ENCODE data around the gene URI1. TPM values are rescaled to one million over a fixed set of nuclear protein-coding genes. Genes with fewer than 3 reads are reported as not detected.

Gene URI1
- total and polyA plus RNA-seq, 2 of the 8 experiments (the other 6 are each of a cell fraction or from before 2014, with no cell fraction given), result 27.7 to 64.3 TPM

DNA sequence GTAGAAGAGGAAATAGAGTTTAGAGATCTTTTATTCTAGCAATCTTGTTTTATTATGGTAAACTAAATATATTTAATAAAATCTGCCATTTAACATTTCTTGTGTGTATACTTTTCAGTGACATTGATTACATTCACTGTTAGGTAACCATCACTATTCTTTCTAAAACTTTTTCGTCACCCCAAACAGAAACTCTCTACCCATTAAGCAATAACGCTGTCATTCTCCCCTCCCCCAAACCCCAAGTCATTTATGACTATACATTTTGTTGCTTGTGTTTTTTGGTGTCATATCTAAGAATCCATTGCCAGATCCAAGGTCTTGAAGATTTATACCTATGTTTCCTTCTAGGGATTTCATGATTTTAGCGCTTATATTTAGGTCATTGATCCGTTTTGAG, 10.6 kb downstream of the URI1 start:
- Histone ChIP-seq H4K8ac (ENCODE audit: extremely low read depth, insufficient read depth, low read length) (no peak overlapping the region), H3K36me3 (ENCODE audit: control insufficient read depth in 2 of 4, insufficient read depth in 4 of 4, low read length in 3 of 4) (peaks cover 0 to 6% (median 1%) of the 10 kb centered on the region in 4 experiments; a peak in 2 of 8 replicates), H2BK120ac (replicated peaks; ENCODE audit: low read depth, low read length) (no peak overlapping the region), H3K4me3 (ENCODE audit: extremely low read depth in 1 of 4, insufficient read depth in 2 of 4, low read depth in 3 of 4, low read length in 4 of 4) (no peak overlapping the region), H3K23me2 (ENCODE audit: low read depth, low read length) (no peaks in the 10 kb centered on the region), H3K23ac (ENCODE audit: insufficient read length) (no peak overlapping the region), H2AK5ac (ENCODE audit: low read depth, low read length) (no peak overlapping the region), H3K9me3 (ENCODE audit: insufficient read depth in 2 of 2, low read depth in 1 of 2, low read length in 1 of 2) (peaks cover 0 to 12% of the 10 kb centered on the region in 2 experiments; a peak in 2 of 4 replicates), H2BK20ac (ENCODE audit: low read length) (no peak overlapping the region), H3K18ac (ENCODE audit: extremely low read depth, low read length) (no peak overlapping the region), H4K20me1 (replicated peaks in 1 of 2; ENCODE audit: control insufficient read depth in 1 of 2, insufficient read depth in 2 of 2, low read length in 2 of 2) (peaks cover 0 to 4% of the 10 kb centered on the region in 2 experiments), H3K4me1 (replicated peaks in 1 of 4; ENCODE audit: control insufficient read depth in 3 of 4, insufficient read depth in 4 of 4, low read length in 3 of 4) (no peaks in the 10 kb centered on the region; a peak in 1 of 7 replicates), H3K9ac (replicated peaks in 1 of 4; ENCODE audit: extremely low read depth in 1 of 4, low read depth in 3 of 4, low read length in 3 of 4) (no peak overlapping the region), H2BK5ac (ENCODE audit: low read depth, low read length) (no peak overlapping the region), H3K27me3 (replicated peaks in 1 of 4; ENCODE audit: control insufficient read depth in 3 of 4, extremely low read depth in 1 of 4, insufficient read depth in 3 of 4, low read length in 3 of 4) (no peaks in the 10 kb centered on the region), H3K79me2 (ENCODE audit: control insufficient read depth in 1 of 2, insufficient read depth in 2 of 2, low read length in 2 of 2) (peaks cover 7 to 89% of the 10 kb centered on the region in 2 experiments), H4K91ac (replicated peaks; ENCODE audit: insufficient read length, low read length) (no peak overlapping the region), H3K27ac (ENCODE audit: low read depth, low read length) (no peak overlapping the region), H3K4ac (replicated peaks; ENCODE audit: insufficient read length, low read depth, low read length) (no peak overlapping the region), H2AFZ (ENCODE audit: low read length) (no peak overlapping the region), H4K5ac (ENCODE audit: insufficient read length, low read depth, low read length) (no peak overlapping the region), H3K14ac (ENCODE audit: insufficient read length) (no peak overlapping the region), H3K56ac (replicated peaks; ENCODE audit: insufficient read length, low read depth, low read length) (no peak overlapping the region), H2BK12ac (ENCODE audit: low read depth, low read length) (no peak overlapping the region), H2BK15ac (ENCODE audit: low read length) (no peak overlapping the region), H3K79me1 (ENCODE audit: low read depth, low read length) (no peaks in the 10 kb centered on the region), H3K4me2 (ENCODE audit: insufficient read depth in 1 of 2, low read depth in 2 of 2, low read length in 2 of 2) (no peak overlapping the region)
- CTCF ChIA-PET (ENCODE audit: partially characterized antibody), result no interaction called here
- POLR2A ChIA-PET (ENCODE audit: partially characterized antibody), result no interaction called here
- WGBS, 2 experiments (ENCODE audit: extremely low coverage in 1 of 2, insufficient coverage in 1 of 2, insufficient read length in 1 of 2, insufficient replicate concordance in 2 of 2, low coverage in 1 of 2, low lambda C conversion rate in 2 of 2, missing lambda C conversion rate in 1 of 2), result 71% methylated on average over 4 of the region's 4 CpGs; no CpG with 5 or more reads in 1 of the 2 experiments
- DNase-seq (ENCODE audit: low read depth in 1 of 2, low spot score in 2 of 2) (no peak), FAIRE-seq (no peak)
- no peak for TF ChIP-seq TAF7 (optimal IDR thresholded peaks at IDR 0.05; ENCODE audit: borderline replicate concordance, low read depth, low read length)
- no peak for TF ChIP-seq POLR2AphosphoS5 (IDR thresholded peaks at IDR 0.05; ENCODE audit: low read depth, low read length)
- TF ChIP-seq ASH2L (IDR thresholded peaks at IDR 0.05; ENCODE audit: low read length), result no peak
- no peak for TF ChIP-seq POU5F1 (IDR thresholded peaks at IDR 0.05; ENCODE audit: low read depth, low read length)
- no peak for TF ChIP-seq CBX8 (IDR thresholded peaks at IDR 0.05; ENCODE audit: borderline replicate concordance, low read depth, low read length)
- no peak for TF ChIP-seq GTF2F1 (IDR thresholded peaks at IDR 0.05; ENCODE audit: borderline replicate concordance, low read depth, low read length)
- no peak for TF ChIP-seq HDAC2 (IDR thresholded peaks at IDR 0.05; ENCODE audit: borderline replicate concordance in 1 of 2, low read depth in 2 of 2, low read length in 2 of 2)
- TF ChIP-seq SUZ12 (IDR thresholded peaks at IDR 0.05; ENCODE audit: low read length), result no peak
- no peak for TF ChIP-seq YY1 (IDR thresholded peaks at IDR 0.05; ENCODE audit: low read depth, low read length)
- no peak for TF ChIP-seq JUND (IDR thresholded peaks at IDR 0.05; ENCODE audit: low read length)
- no peak for TF ChIP-seq TCF12 (IDR thresholded peaks at IDR 0.05; ENCODE audit: low read depth, low read length)
- TF ChIP-seq, protein P1, sequence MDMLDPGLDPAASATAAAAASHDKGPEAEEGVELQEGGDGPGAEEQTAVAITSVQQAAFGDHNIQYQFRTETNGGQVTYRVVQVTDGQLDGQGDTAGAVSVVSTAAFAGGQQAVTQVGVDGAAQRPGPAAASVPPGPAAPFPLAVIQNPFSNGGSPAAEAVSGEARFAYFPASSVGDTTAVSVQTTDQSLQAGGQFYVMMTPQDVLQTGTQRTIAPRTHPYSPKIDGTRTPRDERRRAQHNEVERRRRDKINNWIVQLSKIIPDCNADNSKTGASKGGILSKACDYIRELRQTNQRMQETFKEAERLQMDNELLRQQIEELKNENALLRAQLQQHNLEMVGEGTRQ (IDR thresholded peaks at IDR 0.05; ENCODE audit: low read length), result no peak
- TF ChIP-seq SP2 (IDR thresholded peaks at IDR 0.05; ENCODE audit: low read length), result no peak
- TF ChIP-seq NRF1 (IDR thresholded peaks at IDR 0.05; ENCODE audit: low read depth, low read length), result no peak
- no peak for TF ChIP-seq TEAD4 (IDR thresholded peaks at IDR 0.05; ENCODE audit: low read depth, low read length)

Measured in H1 (cell line).